Mucosa of descending colon (tissue), 3 donors: ENCODE data around the gene SLC5A5. TPM values are rescaled to one million over a fixed set of nuclear protein-coding genes. Genes with fewer than 3 reads are reported as not detected.

ENCODE experiments used
- ATAC-seq: fragments of 200-7000 bp; cut with Tn5 transposase; one replicate; pipeline ENCODE4 v1.9.1; 2020; ENCODE audit warnings: mild to moderate bottlenecking, moderate library complexity
- DNase-seq, 3 donors: peaks; one replicate each; pipeline ENCODE4 v3.0.0-alpha.2; 2020
- H3K36me3 ChIP-seq: fragments of 200-600 bp; one replicate; pipeline ENCODE4 v1.8.0; 2021; ENCODE audit warnings: low read depth, mild to moderate bottlenecking
- H3K4me1 ChIP-seq: fragments of 200-600 bp; one replicate; pipeline ENCODE4 v1.8.0; 2021; ENCODE audit warnings: low read depth, mild to moderate bottlenecking
- H3K4me3 ChIP-seq: fragments of 200-600 bp; one replicate; pipeline ENCODE4 v1.8.0; 2021; ENCODE audit warnings: mild to moderate bottlenecking
- H3K9me3 ChIP-seq: fragments of 200-600 bp; one replicate; pipeline ENCODE4 v1.8.0; 2021; ENCODE audit warnings: mild to moderate bottlenecking
- CTCF ChIP-seq: fragments of 200-600 bp; IDR thresholded peaks from one replicate; pipeline ENCODE4 v1.8.0; 2022; ENCODE audit warnings: antibody characterized with exemption, mild to moderate bottlenecking
- intact Hi-C, 2 donors: fragments of 100-400 bp; cut with DNase I in 1 of 2; cut with micrococcal nuclease in 1 of 2; formaldehyde crosslinking; loops; one replicate each; pipeline versions ENCODE4 v1.11.0 to v1.11.1; 2022; cut with DNase I, micrococcal nuclease
- total RNA-seq, 3 donors: library from RNA; stranded (reverse); fragmentation: NEBNext Ultra II Directional in 2 of 3; extraction: Animal tissue kit (Norgen Biotek cat#: 25700) in 2 of 3; gene quantifications; one replicate each; pipeline versions ENCODE4 v1.2.1 to v1.2.4, GENCODE V29; 2021 to 2023
- donor health status: DM: no; HTN: no; CAD: no; lungs with moderate emphysema.
- donor health status: DM: no; HTN: no; CAD: no.
- donor health status: DM: no; HTN: yes; CAD: no.

SLC5A5 gene
- total RNA-seq, 3 donors from 2014 or later = 0.19 TPM; not detected in 2

DNA sequence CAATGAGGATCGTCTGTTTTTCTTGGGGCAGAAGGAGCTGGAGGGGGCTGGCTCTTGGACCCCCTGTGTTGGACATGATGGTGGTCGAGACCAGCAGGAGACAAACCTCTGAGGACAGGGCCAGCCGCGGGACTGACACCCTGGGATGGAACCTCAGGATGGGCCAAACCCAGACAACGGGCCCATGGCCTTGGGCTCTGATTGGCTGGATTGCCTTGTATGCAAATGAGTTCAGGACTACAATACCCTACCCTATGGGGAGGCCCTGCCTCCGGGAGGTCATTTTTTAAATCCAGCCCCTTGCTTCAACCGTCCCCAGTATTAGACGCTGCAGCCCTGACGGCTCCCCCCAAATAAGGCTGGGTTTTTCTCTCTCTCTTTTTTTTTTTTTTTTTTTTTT, 22.0 kb downstream of the SLC5A5 start:
- Histone ChIP-seq H3K9me3 (no peaks in the 10 kb centered on the region), H3K4me3 (no peak overlapping the region), H3K36me3 (no peaks in the 10 kb centered on the region), H3K4me1 (no peaks in the 10 kb centered on the region)
- TF ChIP-seq CTCF = no peak
- intact Hi-C loops = no loop called here
- ATAC-seq = no peak
- DNase-seq = no peak

DNA sequence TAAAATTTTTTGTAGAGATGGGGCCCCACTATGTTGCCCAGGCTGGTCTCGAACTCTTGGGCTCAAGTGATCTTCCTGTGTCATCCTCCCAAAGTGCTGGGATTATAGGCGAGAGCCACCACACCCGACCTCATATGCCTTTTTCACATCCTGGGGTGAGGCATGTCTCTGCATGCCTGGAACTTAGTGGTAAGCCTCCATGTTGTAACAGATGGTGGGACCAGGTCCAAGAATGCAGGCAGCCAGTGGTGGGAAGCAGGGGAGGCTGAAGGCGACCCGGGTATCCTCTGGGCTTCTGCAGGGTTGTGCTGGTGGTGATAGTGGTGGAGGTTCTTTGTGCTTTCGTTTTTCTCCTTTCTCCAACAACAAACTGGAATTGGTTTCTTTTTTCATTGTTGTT, 31.0 kb downstream of the SLC5A5 start:
- H3K9me3 ChIP-seq = peaks cover 2% of the 10 kb centered on the region
- H3K4me3 ChIP-seq = no peak overlapping the region
- no peak for TF ChIP-seq CTCF
- H3K4me1 ChIP-seq = no peaks in the 10 kb centered on the region
- DNase-seq (no peak), ATAC-seq (no peak)
- H3K36me3 ChIP-seq = no peaks in the 10 kb centered on the region
- intact Hi-C loops = no loop called here

- H3K9me3 ChIP-seq = peaks cover 15% of the 10 kb centered on the region
- no peak for DNase-seq
- H3K36me3 ChIP-seq = no peaks in the 10 kb centered on the region
- intact Hi-C loops = no loop called here
- H3K4me3 ChIP-seq = no peak overlapping the region
- ATAC-seq = no peak
- H3K4me1 ChIP-seq = no peaks in the 10 kb centered on the region
- no peak for TF ChIP-seq CTCF
Measured at GRCh38 chr19:17908244-17908643, 36.5 kb downstream of the SLC5A5 start.

GRCh38 chr19:17909003-17909732, 37.4 kb downstream of the SLC5A5 start:
- Histone ChIP-seq H3K9me3 (peaks cover 23% of the 10 kb centered on the region), H3K36me3 (no peaks in the 10 kb centered on the region), H3K4me1 (no peaks in the 10 kb centered on the region), H3K4me3 (no peak overlapping the region)
- no peak for DNase-seq
- no peak for ATAC-seq
- intact Hi-C loops = no loop called here
- TF ChIP-seq CTCF = no peak

GRCh38 chr19:17910791-17911360, 39.1 kb downstream of the SLC5A5 start:
- Histone ChIP-seq H3K36me3 (no peaks in the 10 kb centered on the region), H3K4me3 (no peak overlapping the region), H3K9me3 (peaks cover 23% of the 10 kb centered on the region), H3K4me1 (no peaks in the 10 kb centered on the region)
- no peak for ATAC-seq
- intact Hi-C loops = no loop called here
- TF ChIP-seq CTCF = no peak
- no peak for DNase-seq
